Endothelial cell of umbilical vein (primary cell): Measurements from ENCODE around the gene TMEM18.

Experiments used
- CTCF ChIP-seq, 2 donors: IDR thresholded peaks; 1 replicate in 1 of 2; 2 replicates in 1 of 2; pipeline ENCODE4 v1.5.1; 2011; ENCODE audit warnings: low read length in 2 of 2, mild to moderate bottlenecking in 2 of 2, moderate library complexity in 2 of 2, control low read depth in 1 of 2, inconsistent platforms in 1 of 2, low read depth in 1 of 2; ENCODE audit not compliant: insufficient read depth in 1 of 2; ENCODE audit errors: extremely low read depth in 1 of 2
- JUN ChIP-seq: IDR thresholded peaks from 2 replicates; pipeline ENCODE4 v1.6.1; 2011; ENCODE audit warnings: borderline replicate concordance, low read depth; ENCODE audit not compliant: insufficient read length, insufficient read depth
- MAX ChIP-seq: IDR thresholded peaks from 2 replicates; pipeline ENCODE4 v1.6.1; 2011; ENCODE audit not compliant: insufficient read depth, insufficient read length
- MYC ChIP-seq: IDR thresholded peaks from one replicate; pipeline ENCODE4 v1.6.1; 2011; ENCODE audit warnings: mild to moderate bottlenecking, low read depth, low read length
- POLR2A ChIP-seq: IDR thresholded peaks from 2 replicates; pipeline ENCODE4 v1.6.1; 2012; ENCODE audit warnings: low read depth, mild to moderate bottlenecking, control low read depth, low read length
- POLR2AphosphoS5 ChIP-seq: IDR thresholded peaks from 2 replicates; pipeline ENCODE4 v1.6.1; 2012; ENCODE audit warnings: low read depth, mild to moderate bottlenecking, control low read depth, low read length, moderate library complexity; ENCODE audit not compliant: insufficient read depth

GRCh38 chr2:663221-663620 is 14.0 kb downstream of the TMEM18 start:
- TF ChIP-seq CTCF (IDR thresholded peaks at IDR 0.05; ENCODE audit: extremely low read depth in 1 of 2, insufficient read depth in 1 of 2, low read depth in 1 of 2, low read length in 2 of 2) (no peak), MAX (no peak), POLR2A (no peak), JUN (no peak), POLR2AphosphoS5 (no peak), MYC (no peak)
